Renal cortex interstitium (tissue), 15 donors: ENCODE measurements around the gene SASS6. TPM values are rescaled to one million over a fixed set of nuclear protein-coding genes. Genes with fewer than 3 reads are reported as not detected.
A peak's percentile ranks its signal among the peaks of the same experiment; 100 is the strongest.

ENCODE experiments used
- DNase-seq, 11 donors: peaks; one replicate each; pipeline ENCODE4 v3.0.0-alpha.2; 2013; ENCODE audit warnings: low read depth in 9 of 11, low spot score in 4 of 11; ENCODE audit errors: extremely low read depth in 1 of 11
- long read RNA-seq, 16 experiments: transcript quantifications; one replicate each; lab custom pipeline, GENCODE V29; 2026
- polyA plus RNA-seq, 3 donors: library from polyadenylated mRNA; unstranded; fragments of 120-200 nt; gene quantifications; one replicate each; pipeline ENCODE4 v1.2.1, GENCODE V29; 2013; ENCODE audit not compliant: insufficient read length in 3 of 3

SASS6 gene
- polyA plus RNA-seq: 10 to 100 TPM in 1 of 3 donors, 1 to 10 TPM in 2; 7.9 to 10.5 (median 8.0) TPM
- long read RNA-seq, donor 1, partial matches to known transcripts: 0 of 1 reads
- long read RNA-seq, donor 1, other reads (novel, unspliced or antisense): 0 of 1 reads
- long read RNA-seq, donor 2: 0 reads
- long read RNA-seq, donor 3: 0 reads
- long read RNA-seq, donor 4, partial matches to known transcripts: 0 of 1 reads
- long read RNA-seq, donor 4, other reads (novel, unspliced or antisense): 0 of 1 reads
- long read RNA-seq, donor 5: 0 reads
- long read RNA-seq, donor 6: 0 reads
- long read RNA-seq, donor 7, partial matches to known transcripts: 11 of 11 reads
- long read RNA-seq, donor 7, other reads (novel, unspliced or antisense): 0 of 11 reads
- long read RNA-seq, donor 8: 0 reads
- long read RNA-seq, donor 9: 0 reads
- long read RNA-seq, donor 10: 0 reads
- long read RNA-seq, donor 11, partial matches to known transcripts: 0 of 1 reads
- long read RNA-seq, donor 11, other reads (novel, unspliced or antisense): 0 of 1 reads
- long read RNA-seq, donor 12: 0 reads
- long read RNA-seq, donor 13: 0 reads
- long read RNA-seq, donor 14, partial matches to known transcripts: 0 of 1 reads
- long read RNA-seq, donor 14, other reads (novel, unspliced or antisense): 0 of 1 reads
- long read RNA-seq, donor 15, partial matches to known transcripts: 7 of 7 reads
- long read RNA-seq, donor 15, other reads (novel, unspliced or antisense): 0 of 7 reads
- long read RNA-seq, donor 16, partial matches to known transcripts: 28 of 42 reads
- long read RNA-seq, donor 16, other reads (novel, unspliced or antisense): 14 of 42 reads

- peak; percentile 91 to 99 (median 96) for DNase-seq
These were observed at the start of gene SASS6, which contains the start of gene TRMT13 for GRCh38 chr1:100132566-100133477. TSS of gene SASS6 (minus strand) at chr1:100132930. CDS start at chr1:100132814, 116 bp downstream. TSS of gene TRMT13 (plus strand) at chr1:100133163. CDS start at chr1:100133169, 6 bp downstream.

- DNase-seq: no peak
These were observed 45.4 kb upstream of the SASS6 start, which contains the start of gene LRRC39 for GRCh38 chr1:100178091-100178490. TSS of gene LRRC39 (minus strand) at chr1:100178256. CDS start at chr1:100168516, 9,740 bp downstream.

- no peak for DNase-seq
These were observed 44.7 kb upstream of the SASS6 start for GRCh38 chr1:100177295-100178041.

GRCh38 chr1:100168051-100168450 lies 35.3 kb upstream of the SASS6 start:
- no peak for DNase-seq

- DNase-seq: no peak
These were observed 32.0 kb upstream of the SASS6 start for GRCh38 chr1:100164702-100165101.

- no peak for DNase-seq
These were observed 31.5 kb upstream of the SASS6 start for GRCh38 chr1:100164216-100164615.

- no peak for DNase-seq
These were observed 30.2 kb upstream of the SASS6 start for GRCh38 chr1:100162881-100163280.

GRCh38 chr1:100152271-100152670 lies 19.5 kb upstream of the SASS6 start:
- DNase-seq: no peak

- no peak for DNase-seq
These were observed 18.9 kb upstream of the SASS6 start for GRCh38 chr1:100151679-100152078.

GRCh38 chr1:100147875-100148274 lies 15.1 kb upstream of the SASS6 start:
- DNase-seq: no peak

- no peak for DNase-seq
These were observed 14.2 kb upstream of the SASS6 start for GRCh38 chr1:100146958-100147357.

- no peak for DNase-seq
These were observed 12.4 kb upstream of the SASS6 start for GRCh38 chr1:100145116-100145515.

GRCh38 chr1:100142343-100142742 lies 9.6 kb upstream of the SASS6 start:
- no peak for DNase-seq

- DNase-seq: no peak
These were observed 8.5 kb upstream of the SASS6 start for GRCh38 chr1:100141192-100141591.

GRCh38 chr1:100137602-100138001 lies 4.9 kb upstream of the SASS6 start:
- no peak for DNase-seq

GRCh38 chr1:100134872-100135271 lies 2.1 kb upstream of the SASS6 start:
- DNase-seq: no peak

- no peak for DNase-seq
These were observed 1.1 kb downstream of the SASS6 start for GRCh38 chr1:100131623-100132022.

GRCh38 chr1:100130552-100131077 lies 2.1 kb downstream of the SASS6 start:
- DNase-seq: no peak
